K562 (cell line): ENCODE results near the gene UBE2G2. TPM values are rescaled to one million over a fixed set of nuclear protein-coding genes. Genes with fewer than 3 reads are reported as not detected.

Experiments
- KDM2B ChIP-seq: fragments of 250-450 bp; sonication (Bioruptor Pico); IDR thresholded peaks from 2 replicates; pipeline ENCODE4 v1.8.0; 2021; ENCODE audit warnings: mild to moderate bottlenecking, moderate library complexity
- PHF8 ChIP-seq: fragments of 200-600 bp; sonication (generic); IDR thresholded peaks from 2 replicates; pipeline ENCODE4 v1.6.1; 2012; ENCODE audit warnings: mixed run types, mild to moderate bottlenecking, inconsistent platforms, low read length, moderate library complexity, borderline replicate concordance
- SPI1 ChIP-seq: IDR thresholded peaks from 2 replicates; pipeline ENCODE4 v1.6.1; 2011; ENCODE audit warnings: low read depth, low read length, control low read depth, borderline replicate concordance
- ZBTB43 ChIP-seq: sonication (generic); formaldehyde crosslinking; IDR thresholded peaks from 2 replicates; pipeline ENCODE4 v1.8.0; 2023; ENCODE audit warnings: mild to moderate bottlenecking, missing genetic modification reagents
- polyA plus RNA-seq, 8 experiments: library from polyadenylated mRNA; depleted of rRNA in 4 of 8; stranded (reverse) in 5 of 8; unstranded in 3 of 8; fragments of >200 nt; fragmentation: Nextera tagmentation in 2 of 8; fragmentation: Illumina TruSeq in 1 of 8; extraction: Ambion mirVana in 2 of 8; extraction: Trizol in 1 of 8; gene quantifications; 2 replicates each; pipeline versions ENCODE4 v1.2.1 to v1.2.3, GENCODE V29; 2011 to 2014; ENCODE audit warnings: inconsistent platforms in 1 of 8, missing spikeins in 1 of 8
- total RNA-seq, 7 experiments: library from RNA; depleted of rRNA in 6 of 7; stranded (reverse); fragments of >200 nt in 6 of 7; fragmentation: Illumina TruSeq in 2 of 7; extraction: Trizol in 2 of 7; gene quantifications; 2 replicates each; pipeline versions ENCODE4 v1.2.1 to v1.2.3, GENCODE V29; 2011 to 2021; ENCODE audit warnings: low replicate concordance in 1 of 7
- TF ChIP-seq, protein P1 (sequence below): fragments of 450-650 bp; formaldehyde crosslinking; IDR thresholded peaks from 2 replicates; pipeline ENCODE4 v1.4.0; 2020; ENCODE audit warnings: mild to moderate bottlenecking
- TF ChIP-seq, protein P2 (sequence below): fragments of 150-350 bp; IDR thresholded peaks from 2 replicates; pipeline ENCODE4 v1.6.1; 2014; ENCODE audit warnings: low read depth, mild to moderate bottlenecking, low read length, borderline replicate concordance

The UBE2G2 gene
- total and polyA plus RNA-seq, 9 of the 15 experiments (the other 6 are each of a cell fraction or from before 2014, with no cell fraction given): 47.5 to 225 (median 140) TPM

DNA sequence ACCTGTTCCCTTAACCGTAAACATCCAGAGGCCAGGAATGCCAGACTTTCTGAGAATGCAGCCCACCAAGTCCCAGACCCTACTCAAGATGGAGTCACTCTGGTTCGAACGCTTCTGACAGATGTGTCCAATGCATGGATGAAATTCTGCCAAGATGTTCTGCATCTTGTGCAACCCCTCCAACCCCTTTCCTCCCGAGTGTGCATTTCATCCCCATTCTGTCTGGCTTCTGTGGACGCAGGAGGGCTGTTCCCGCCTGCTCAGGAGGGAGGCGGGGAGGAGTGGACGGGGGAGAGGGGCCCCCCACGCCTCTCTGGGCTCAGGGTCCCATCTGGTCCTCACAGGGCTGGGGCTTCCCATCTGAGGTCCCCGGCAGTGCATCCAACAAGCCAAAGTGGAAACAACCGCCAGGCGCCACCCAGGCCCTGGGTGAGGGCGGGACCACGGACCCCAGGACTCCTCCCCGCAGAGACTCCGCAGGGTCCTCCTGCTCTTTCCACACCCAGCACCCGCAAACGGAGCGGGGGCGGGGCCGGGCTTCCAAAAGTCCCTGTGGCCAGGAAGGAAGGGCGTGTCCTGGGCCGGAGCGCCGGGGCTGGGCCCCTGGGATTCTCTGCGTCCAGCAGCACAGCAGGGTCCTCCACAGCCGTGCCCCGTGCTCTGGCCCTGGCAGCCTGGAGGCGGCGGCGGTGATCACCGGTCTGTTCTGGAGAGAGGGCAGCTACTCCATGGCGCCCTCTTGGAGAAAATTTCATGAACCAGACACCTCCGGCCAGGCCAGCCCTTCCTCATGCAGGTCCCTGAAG lies 44.0 kb upstream of the UBE2G2 start (continued):
- TF ChIP-seq, protein P1, sequence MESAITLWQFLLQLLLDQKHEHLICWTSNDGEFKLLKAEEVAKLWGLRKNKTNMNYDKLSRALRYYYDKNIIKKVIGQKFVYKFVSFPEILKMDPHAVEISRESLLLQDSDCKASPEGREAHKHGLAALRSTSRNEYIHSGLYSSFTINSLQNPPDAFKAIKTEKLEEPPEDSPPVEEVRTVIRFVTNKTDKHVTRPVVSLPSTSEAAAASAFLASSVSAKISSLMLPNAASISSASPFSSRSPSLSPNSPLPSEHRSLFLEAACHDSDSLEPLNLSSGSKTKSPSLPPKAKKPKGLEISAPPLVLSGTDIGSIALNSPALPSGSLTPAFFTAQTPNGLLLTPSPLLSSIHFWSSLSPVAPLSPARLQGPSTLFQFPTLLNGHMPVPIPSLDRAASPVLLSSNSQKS (CRISPR knock-in tag): no peak
- TF ChIP-seq KDM2B (CRISPR knock-in tag) (peak; percentile 15; the same call in 1 of the 2 replicates), PHF8 (peak; percentile 58; the same call in 1 of the 2 replicates), SPI1 (0 out of 2 replicates have a peak, but pooled peaks have one; percentile 22), ZBTB43 (CRISPR knock-in tag) (no peak)
- TF ChIP-seq, protein P2, sequence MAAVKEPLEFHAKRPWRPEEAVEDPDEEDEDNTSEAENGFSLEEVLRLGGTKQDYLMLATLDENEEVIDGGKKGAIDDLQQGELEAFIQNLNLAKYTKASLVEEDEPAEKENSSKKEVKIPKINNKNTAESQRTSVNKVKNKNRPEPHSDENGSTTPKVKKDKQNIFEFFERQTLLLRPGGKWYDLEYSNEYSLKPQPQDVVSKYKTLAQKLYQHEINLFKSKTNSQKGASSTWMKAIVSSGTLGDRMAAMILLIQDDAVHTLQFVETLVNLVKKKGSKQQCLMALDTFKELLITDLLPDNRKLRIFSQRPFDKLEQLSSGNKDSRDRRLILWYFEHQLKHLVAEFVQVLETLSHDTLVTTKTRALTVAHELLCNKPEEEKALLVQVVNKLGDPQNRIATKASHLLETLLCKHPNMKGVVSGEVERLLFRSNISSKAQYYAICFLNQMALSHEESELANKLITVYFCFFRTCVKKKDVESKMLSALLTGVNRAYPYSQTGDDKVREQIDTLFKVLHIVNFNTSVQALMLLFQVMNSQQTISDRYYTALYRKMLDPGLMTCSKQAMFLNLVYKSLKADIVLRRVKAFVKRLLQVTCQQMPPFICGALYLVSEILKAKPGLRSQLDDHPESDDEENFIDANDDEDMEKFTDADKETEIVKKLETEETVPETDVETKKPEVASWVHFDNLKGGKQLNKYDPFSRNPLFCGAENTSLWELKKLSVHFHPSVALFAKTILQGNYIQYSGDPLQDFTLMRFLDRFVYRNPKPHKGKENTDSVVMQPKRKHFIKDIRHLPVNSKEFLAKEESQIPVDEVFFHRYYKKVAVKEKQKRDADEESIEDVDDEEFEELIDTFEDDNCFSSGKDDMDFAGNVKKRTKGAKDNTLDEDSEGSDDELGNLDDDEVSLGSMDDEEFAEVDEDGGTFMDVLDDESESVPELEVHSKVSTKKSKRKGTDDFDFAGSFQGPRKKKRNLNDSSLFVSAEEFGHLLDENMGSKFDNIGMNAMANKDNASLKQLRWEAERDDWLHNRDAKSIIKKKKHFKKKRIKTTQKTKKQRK: no peak
